Activated B cell treated with CpG ODN at 0.5 μM for 24 hours (primary cell): Measurements from ENCODE around the gene TMEM63A. TPM values are rescaled to one million over a fixed set of nuclear protein-coding genes. Genes with fewer than 3 reads are reported as not detected.
"Not testable (repeated sequence)": the region's sequence is repeated elsewhere in the genome, so short reads cannot be mapped to it uniquely, and the experiment has no call there.

Source experiments
- ATAC-seq: fragments of 200-7000 bp; cut with Tn5 transposase; one replicate; pipeline ENCODE4 v1.10.0; 2021; ENCODE audit warnings: low read depth, mild to moderate bottlenecking, moderate library complexity
- CTCF ChIA-PET: fragments of 350-600 bp; sonication (Branson Sonifier 250); formaldehyde crosslinking; loops from one replicate; lab custom pipeline; 2021; ENCODE audit warnings: antibody characterized with exemption; lab: Charles Lee
- POLR2A ChIA-PET: fragments of 350-600 bp; sonication (Branson Sonifier 250); formaldehyde crosslinking; loops from one replicate; lab custom pipeline; 2021; ENCODE audit warnings: antibody characterized with exemption; lab: Charles Lee
- DNase-seq: peaks from one replicate; pipeline ENCODE4 v3.0.0; 2022
- H3K27ac Mint-ChIP-seq: one replicate; pipeline ENCODE4 v1.8.0; 2020; ENCODE audit warnings: mixed read lengths
- H3K27me3 Mint-ChIP-seq: one replicate; pipeline ENCODE4 v1.8.0; 2021; ENCODE audit warnings: mixed read lengths
- H3K36me3 Mint-ChIP-seq: one replicate; pipeline ENCODE4 v1.8.0; 2021; ENCODE audit warnings: low read depth, mixed read lengths
- H3K4me1 Mint-ChIP-seq: one replicate; pipeline ENCODE4 v1.8.0; 2021; ENCODE audit warnings: mixed read lengths
- H3K4me3 Mint-ChIP-seq: one replicate; pipeline ENCODE4 v1.8.0; 2020; ENCODE audit warnings: mild to moderate bottlenecking, mixed read lengths
- H3K9me3 Mint-ChIP-seq: one replicate; pipeline ENCODE4 v1.8.0; 2020; ENCODE audit warnings: mixed read lengths
- CTCF ChIP-seq: fragments of 200-600 bp; IDR thresholded peaks from one replicate; pipeline ENCODE4 v1.8.0; 2022; ENCODE audit warnings: antibody characterized with exemption, mild to moderate bottlenecking
- intact Hi-C: fragments of 100-400 bp; cut with micrococcal nuclease; formaldehyde crosslinking; loops from one replicate; pipeline ENCODE4 v1.15.1; 2024
- total RNA-seq: library from RNA; stranded (reverse); gene quantifications from 2 replicates; pipeline ENCODE4 v1.2.3, GENCODE V29; 2022

TMEM63A gene
- total RNA-seq, 1 donor from 2014 or later: 74.5 TPM

GRCh38 chr1:225809842-225810578 lies 72.2 kb downstream of the TMEM63A start, which contains the start of gene EPHX1:
EPHX1 (plus strand) TSS chr1:225810124; CDS start chr1:225828730, 18,606 bp downstream.
- Mint-ChIP-seq H3K9me3 (no peaks in the 10 kb centered on the region), H3K4me3 (peak within 1 kb of the TSS; percentile 86), H3K27me3 (peaks cover 3% of the 10 kb centered on the region), H3K27ac (no peak within 1 kb of the TSS), H3K4me1 (peaks cover 12% of the 10 kb centered on the region), H3K36me3 (no peaks in the 10 kb centered on the region)
- ATAC-seq (peak; percentile 87), DNase-seq (peak; percentile 57)
- TF ChIP-seq CTCF: no peak
- ChIA-PET POLR2A (interaction anchor here (0.6 to 1.9 kb wide), 2 partner anchors 32 to 75 kb away, joined by 3 to 7 read pairs; partner anchors contain the start of gene SRP9), CTCF (interaction anchor here (0.6 to 1.9 kb wide), 3 partner anchors 32 to 337 kb away, joined by 3 to 6 read pairs (median 3); partner anchors contain the start of gene SRP9)
- intact Hi-C loops: loop anchor here (2.0 to 5.0 kb wide), 3 partner anchors 33 to 73 kb away; partner anchors contain the start of genes SRP9 and TMEM63A

- intact Hi-C loops: no loop called here
- H3K36me3 Mint-ChIP-seq: no peaks in the 10 kb centered on the region
- no peaks in the 10 kb centered on the region for H3K9me3 Mint-ChIP-seq
- peaks cover 3% of the 10 kb centered on the region for H3K27me3 Mint-ChIP-seq
- H3K4me1 Mint-ChIP-seq: peaks cover 12% of the 10 kb centered on the region
- no peak for DNase-seq
- POLR2A ChIA-PET: interaction anchor here (2.1 kb wide), 1 partner anchor 74 kb away, joined by 4 read pairs; the partner anchor contains the start of gene TMEM63A
- CTCF ChIA-PET: no interaction called here
- H3K4me3 Mint-ChIP-seq: no peak overlapping the region
- no peak for TF ChIP-seq CTCF
- ATAC-seq: no peak
- H3K27ac Mint-ChIP-seq: no peak overlapping the region
Measured at GRCh38 chr1:225808136-225808535, 74.0 kb downstream of the TMEM63A start.

- H3K27me3 Mint-ChIP-seq, H3K27ac Mint-ChIP-seq, CTCF ChIA-PET, H3K4me3 Mint-ChIP-seq, H3K36me3 Mint-ChIP-seq, H3K9me3 Mint-ChIP-seq, intact Hi-C loops, DNase-seq, ATAC-seq: not testable (repeated sequence)
- H3K4me1 Mint-ChIP-seq: peaks cover 12% of the 10 kb centered on the region
- POLR2A ChIA-PET: interaction anchor here (0.7 kb wide), 1 partner anchor 64 kb away, joined by 4 read pairs; no protein-coding TSS in a partner anchor
Measured at GRCh38 chr1:225806736-225807135, 75.4 kb downstream of the TMEM63A start.

DNA sequence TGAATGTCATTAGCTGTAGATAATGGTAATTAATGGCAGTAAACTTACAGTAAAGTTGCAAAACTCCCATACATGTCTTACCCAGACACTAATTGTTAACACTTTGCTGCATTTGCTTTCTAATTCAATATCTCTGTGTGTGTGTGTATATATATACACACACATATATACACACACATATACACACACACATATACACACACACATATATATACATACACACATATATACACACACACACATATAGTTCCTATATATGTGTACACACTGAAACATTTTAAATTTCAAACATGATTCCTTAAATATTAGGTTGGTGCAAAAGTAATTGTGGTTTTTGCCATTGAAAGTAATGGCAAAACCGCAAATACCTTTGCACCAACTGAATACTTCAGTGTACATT lies 75.9 kb downstream of the TMEM63A start:
- DNase-seq: no peak
- ChIA-PET POLR2A (interaction anchor here (0.7 kb wide), 1 partner anchor 64 kb away, joined by 4 read pairs; no protein-coding TSS in a partner anchor), CTCF (no interaction called here)
- no peak for ATAC-seq
- no peak for TF ChIP-seq CTCF
- H3K36me3 Mint-ChIP-seq: no peaks in the 10 kb centered on the region
- peaks cover 12% of the 10 kb centered on the region for H3K4me1 Mint-ChIP-seq
- no peak overlapping the region for H3K27ac Mint-ChIP-seq
- H3K27me3 Mint-ChIP-seq: peaks cover 3% of the 10 kb centered on the region
- H3K4me3 Mint-ChIP-seq: no peak overlapping the region
- intact Hi-C loops: no loop called here
- H3K9me3 Mint-ChIP-seq: no peaks in the 10 kb centered on the region

DNA sequence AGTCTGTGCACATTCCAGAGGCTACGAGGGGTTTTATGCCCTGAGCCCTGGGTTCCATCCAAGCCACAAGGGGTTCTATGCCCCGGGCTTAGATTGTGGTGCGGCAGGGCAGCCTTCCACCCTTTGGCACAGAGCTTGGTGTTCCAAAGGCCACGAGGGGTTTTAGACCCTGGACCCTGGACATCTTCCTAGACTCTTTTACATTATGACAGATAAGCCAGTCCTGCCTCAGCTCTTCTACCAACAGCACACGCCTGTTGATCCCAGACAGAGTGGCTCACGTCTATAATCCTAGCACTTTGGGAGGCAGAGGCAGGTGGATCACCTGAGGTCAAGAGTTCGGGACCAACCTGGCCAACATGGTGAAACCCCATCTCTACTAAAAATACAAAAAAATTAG lies 81.0 kb downstream of the TMEM63A start:
- CTCF ChIA-PET, DNase-seq, H3K4me1 Mint-ChIP-seq, ATAC-seq, H3K9me3 Mint-ChIP-seq, H3K4me3 Mint-ChIP-seq, H3K27me3 Mint-ChIP-seq, intact Hi-C loops, H3K36me3 Mint-ChIP-seq, POLR2A ChIA-PET, H3K27ac Mint-ChIP-seq: not testable (repeated sequence)

GRCh38 chr1:225796097-225796496 lies 86.1 kb downstream of the TMEM63A start:
- H3K27ac Mint-ChIP-seq, DNase-seq, intact Hi-C loops, POLR2A ChIA-PET, H3K4me3 Mint-ChIP-seq, ATAC-seq, H3K4me1 Mint-ChIP-seq, H3K27me3 Mint-ChIP-seq, CTCF ChIA-PET, H3K9me3 Mint-ChIP-seq: not testable (repeated sequence)
- peaks cover 44% of the 10 kb centered on the region for H3K36me3 Mint-ChIP-seq

Other genes with a start within 250 kb of the TMEM63A start
- gene ENAH, start 229.3 kb downstream of the TMEM63A start, total RNA-seq: 1.2 and 1.4 TPM in 2 replicates
- 141 and 143 TPM in 2 replicates for gene SRP9, start 104.6 kb downstream of the TMEM63A start, total RNA-seq
- 0.93 and 1.2 TPM in 2 replicates for gene EPHX1, start 72.3 kb downstream of the TMEM63A start, total RNA-seq
- not detected in 2 replicates for gene LEFTY1, start 6.8 kb upstream of the TMEM63A start, total RNA-seq
- 109 and 110 TPM in 2 replicates for gene PYCR2, start 41.9 kb upstream of the TMEM63A start, total RNA-seq
- not detected in 2 replicates for gene LEFTY2, start 58.8 kb upstream of the TMEM63A start, total RNA-seq
- gene SDE2, start 117.0 kb upstream of the TMEM63A start, total RNA-seq: 21.1 and 21.8 TPM in 2 replicates
- gene H3-3A, start 180.3 kb upstream of the TMEM63A start, total RNA-seq: 600 and 642 TPM in 2 replicates